Measurements from ENCODE around the gene KRT32. TPM values are rescaled to one million over a fixed set of nuclear protein-coding genes. Genes with fewer than 3 reads are reported as not detected.
A peak's percentile ranks its signal among the peaks of the same experiment; 100 is the strongest.

Gene KRT32
- total and polyA plus RNA-seq, 9 of the 15 experiments (the other 6 are each of a cell fraction or from before 2014, with no cell fraction given) = not detected

DNA sequence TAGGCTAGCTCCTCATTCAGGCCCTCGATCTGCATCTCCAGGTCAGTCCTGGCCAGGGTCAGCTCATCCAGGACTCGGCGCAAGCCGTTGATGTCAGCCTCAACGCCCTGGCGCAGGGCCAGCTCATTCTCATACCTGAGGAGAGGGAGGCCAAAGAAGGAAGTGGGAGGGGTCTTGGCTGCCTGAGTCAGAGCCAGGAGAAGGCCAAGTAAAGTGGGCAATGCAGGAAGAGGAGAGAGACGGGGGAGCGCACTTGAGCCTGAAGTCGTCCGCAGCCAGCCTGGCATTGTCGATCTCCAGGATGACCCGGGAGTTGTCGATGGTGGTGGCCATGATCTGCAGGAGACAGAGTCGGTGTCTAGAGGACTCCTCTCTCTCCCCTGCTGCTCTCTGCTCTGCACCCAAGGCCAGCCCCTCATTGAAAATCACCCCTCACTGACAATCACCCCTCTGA, 49.7 kb upstream of the KRT32 start:
- no TSS peak for BruUV-seq (replicated peaks)
- peak overlapping the region in 1 of 2 experiments; percentile 63; a peak in 2 of 4 replicates for H3K9ac ChIP-seq (ENCODE audit: insufficient read depth in 1 of 2, low read depth in 2 of 2, low read length in 2 of 2)
- no peaks in the 10 kb centered on the region for H3K36me3 ChIP-seq (ENCODE audit: control insufficient read depth, insufficient read depth, low read length)
- CTCF ChIA-PET (ENCODE audit: low intra/inter-chr PET ratio) = no interaction called here
- H3K4me1 ChIP-seq (replicated peaks in 1 of 2; ENCODE audit: control insufficient read depth in 2 of 2, insufficient read depth in 2 of 2, low read length in 2 of 2) = peaks cover 43 to 48% of the 10 kb centered on the region in 2 experiments
- H3K4me3 ChIP-seq = no peak overlapping the region
- no peaks in the 10 kb centered on the region for H3K79me2 ChIP-seq (ENCODE audit: control insufficient read depth, insufficient read depth, low read length)
- FAIRE-seq = no peak
- TF ChIP-seq TOE1 (IDR thresholded peaks at IDR 0.05; ENCODE audit: borderline replicate concordance) = no peak
- TF ChIP-seq TOE1 (CRISPR knock-in tag; IDR thresholded peaks at IDR 0.05; ENCODE audit: borderline replicate concordance, low read depth) = no peak
- TF ChIP-seq SPI1 (IDR thresholded peaks at IDR 0.05; ENCODE audit: borderline replicate concordance, low read depth, low read length) = peak; percentile 33; the same call in 1 of the 2 replicates
- TF ChIP-seq NFIC (IDR thresholded peaks at IDR 0.05) = peak; percentile 95
- TF ChIP-seq GTF2E2 (tag; IDR thresholded peaks at IDR 0.05) = no peak
- TF ChIP-seq, protein P1, sequence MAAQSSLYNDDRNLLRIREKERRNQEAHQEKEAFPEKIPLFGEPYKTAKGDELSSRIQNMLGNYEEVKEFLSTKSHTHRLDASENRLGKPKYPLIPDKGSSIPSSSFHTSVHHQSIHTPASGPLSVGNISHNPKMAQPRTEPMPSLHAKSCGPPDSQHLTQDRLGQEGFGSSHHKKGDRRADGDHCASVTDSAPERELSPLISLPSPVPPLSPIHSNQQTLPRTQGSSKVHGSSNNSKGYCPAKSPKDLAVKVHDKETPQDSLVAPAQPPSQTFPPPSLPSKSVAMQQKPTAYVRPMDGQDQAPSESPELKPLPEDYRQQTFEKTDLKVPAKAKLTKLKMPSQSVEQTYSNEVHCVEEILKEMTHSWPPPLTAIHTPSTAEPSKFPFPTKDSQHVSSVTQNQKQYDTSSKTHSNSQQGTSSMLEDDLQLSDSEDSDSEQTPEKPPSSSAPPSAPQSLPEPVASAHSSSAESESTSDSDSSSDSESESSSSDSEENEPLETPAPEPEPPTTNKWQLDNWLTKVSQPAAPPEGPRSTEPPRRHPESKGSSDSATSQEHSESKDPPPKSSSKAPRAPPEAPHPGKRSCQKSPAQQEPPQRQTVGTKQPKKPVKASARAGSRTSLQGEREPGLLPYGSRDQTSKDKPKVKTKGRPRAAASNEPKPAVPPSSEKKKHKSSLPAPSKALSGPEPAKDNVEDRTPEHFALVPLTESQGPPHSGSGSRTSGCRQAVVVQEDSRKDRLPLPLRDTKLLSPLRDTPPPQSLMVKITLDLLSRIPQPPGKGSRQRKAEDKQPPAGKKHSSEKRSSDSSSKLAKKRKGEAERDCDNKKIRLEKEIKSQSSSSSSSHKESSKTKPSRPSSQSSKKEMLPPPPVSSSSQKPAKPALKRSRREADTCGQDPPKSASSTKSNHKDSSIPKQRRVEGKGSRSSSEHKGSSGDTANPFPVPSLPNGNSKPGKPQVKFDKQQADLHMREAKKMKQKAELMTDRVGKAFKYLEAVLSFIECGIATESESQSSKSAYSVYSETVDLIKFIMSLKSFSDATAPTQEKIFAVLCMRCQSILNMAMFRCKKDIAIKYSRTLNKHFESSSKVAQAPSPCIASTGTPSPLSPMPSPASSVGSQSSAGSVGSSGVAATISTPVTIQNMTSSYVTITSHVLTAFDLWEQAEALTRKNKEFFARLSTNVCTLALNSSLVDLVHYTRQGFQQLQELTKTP (IDR thresholded peaks at IDR 0.05; ENCODE audit: low read depth in 1 of 2, partially characterized antibody in 2 of 2) = no peak
- TF ChIP-seq THRAP3 (IDR thresholded peaks at IDR 0.05; ENCODE audit: borderline replicate concordance) = peak; percentile 77; the same call in 1 of the 2 replicates
- TF ChIP-seq, protein P2, sequence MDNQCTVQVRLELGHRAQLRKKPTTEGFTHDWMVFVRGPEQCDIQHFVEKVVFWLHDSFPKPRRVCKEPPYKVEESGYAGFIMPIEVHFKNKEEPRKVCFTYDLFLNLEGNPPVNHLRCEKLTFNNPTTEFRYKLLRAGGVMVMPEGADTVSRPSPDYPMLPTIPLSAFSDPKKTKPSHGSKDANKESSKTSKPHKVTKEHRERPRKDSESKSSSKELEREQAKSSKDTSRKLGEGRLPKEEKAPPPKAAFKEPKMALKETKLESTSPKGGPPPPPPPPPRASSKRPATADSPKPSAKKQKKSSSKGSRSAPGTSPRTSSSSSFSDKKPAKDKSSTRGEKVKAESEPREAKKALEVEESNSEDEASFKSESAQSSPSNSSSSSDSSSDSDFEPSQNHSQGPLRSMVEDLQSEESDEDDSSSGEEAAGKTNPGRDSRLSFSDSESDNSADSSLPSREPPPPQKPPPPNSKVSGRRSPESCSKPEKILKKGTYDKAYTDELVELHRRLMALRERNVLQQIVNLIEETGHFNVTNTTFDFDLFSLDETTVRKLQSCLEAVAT (IDR thresholded peaks at IDR 0.05) = peak in 1 of 2 experiments; percentile 91; a peak in 2 of 4 replicates
- 0 out of 2 replicates have a peak, but pooled peaks have one; percentile 3 for TF ChIP-seq NFIX (CRISPR knock-in tag; IDR thresholded peaks at IDR 0.05; ENCODE audit: low read depth)
- TF ChIP-seq BMI1 (IDR thresholded peaks at IDR 0.05; ENCODE audit: low read length) = no peak
- in situ Hi-C loops (cut with MboI) (no loop called here), intact Hi-C loops (cut with micrococcal nuclease) (no loop called here)
- H2AFZ ChIP-seq (ENCODE audit: low read depth, low read length) = no peak overlapping the region
- no peaks in the 10 kb centered on the region for H4K20me1 ChIP-seq (replicated peaks; ENCODE audit: control insufficient read depth, insufficient read depth, low read length)
- no peak overlapping the region for H3K27ac ChIP-seq (ENCODE audit: extremely low read depth, low read depth, low read length)
- DNase-seq (ENCODE audit: extremely low read depth in 1 of 4, low spot score in 3 of 4) = no peak
- POLR2A ChIA-PET = interaction anchor here (0.6 to 1.5 kb wide), 5 partner anchors 11 to 112 kb away, joined by 3 to 7 read pairs (median 3); no protein-coding TSS in a partner anchor
- WGBS (ENCODE audit: insufficient coverage, low coverage, missing lambda C conversion rate) = 48% methylated on average over 12 of the region's 14 CpGs
- H3K4me2 ChIP-seq (ENCODE audit: insufficient read depth, low read length) = no peak overlapping the region
- H3K9me1 ChIP-seq (ENCODE audit: control insufficient read depth, insufficient read depth, low read length) = no peaks in the 10 kb centered on the region
- no peaks in the 10 kb centered on the region for H3K9me3 ChIP-seq (replicated peaks; ENCODE audit: control insufficient read depth, insufficient read depth, low read depth, low read length)
- H3K27me3 ChIP-seq (ENCODE audit: control insufficient read depth in 2 of 2, insufficient read depth in 2 of 2, low read length in 2 of 2) = no peaks in the 10 kb centered on the region
- ATAC-seq = no peak
